NB4 (cell line): Measurements from ENCODE around the gene MAML2.

ENCODE experiments used
- DNase-seq: peaks from one replicate; pipeline ENCODE4 v3.0.0; 2010; ENCODE audit warnings: low read depth
- H3K4me3 ChIP-seq: one replicate; pipeline ENCODE4 v1.5.1; 2011; ENCODE audit warnings: mild to moderate bottlenecking, low read depth, low read length, moderate library complexity
- MYC ChIP-seq: IDR thresholded peaks from 2 replicates; pipeline ENCODE4 v1.6.1; 2011; ENCODE audit warnings: low read depth, low read length
- POLR2A ChIP-seq: IDR thresholded peaks from 2 replicates; pipeline ENCODE4 v1.6.1; 2011; ENCODE audit warnings: mild to moderate bottlenecking; ENCODE audit not compliant: insufficient read length; ENCODE audit errors: extremely low read depth
- TF ChIP-seq, protein P1 (sequence below): IDR thresholded peaks from 2 replicates; pipeline ENCODE4 v1.6.1; 2011; ENCODE audit warnings: low read depth, low read length
- TF ChIP-seq, protein P2 (sequence below): IDR thresholded peaks from one replicate; pipeline ENCODE4 v1.5.1; 2012; ENCODE audit warnings: low read depth, low read length

MAML2 gene

DNA sequence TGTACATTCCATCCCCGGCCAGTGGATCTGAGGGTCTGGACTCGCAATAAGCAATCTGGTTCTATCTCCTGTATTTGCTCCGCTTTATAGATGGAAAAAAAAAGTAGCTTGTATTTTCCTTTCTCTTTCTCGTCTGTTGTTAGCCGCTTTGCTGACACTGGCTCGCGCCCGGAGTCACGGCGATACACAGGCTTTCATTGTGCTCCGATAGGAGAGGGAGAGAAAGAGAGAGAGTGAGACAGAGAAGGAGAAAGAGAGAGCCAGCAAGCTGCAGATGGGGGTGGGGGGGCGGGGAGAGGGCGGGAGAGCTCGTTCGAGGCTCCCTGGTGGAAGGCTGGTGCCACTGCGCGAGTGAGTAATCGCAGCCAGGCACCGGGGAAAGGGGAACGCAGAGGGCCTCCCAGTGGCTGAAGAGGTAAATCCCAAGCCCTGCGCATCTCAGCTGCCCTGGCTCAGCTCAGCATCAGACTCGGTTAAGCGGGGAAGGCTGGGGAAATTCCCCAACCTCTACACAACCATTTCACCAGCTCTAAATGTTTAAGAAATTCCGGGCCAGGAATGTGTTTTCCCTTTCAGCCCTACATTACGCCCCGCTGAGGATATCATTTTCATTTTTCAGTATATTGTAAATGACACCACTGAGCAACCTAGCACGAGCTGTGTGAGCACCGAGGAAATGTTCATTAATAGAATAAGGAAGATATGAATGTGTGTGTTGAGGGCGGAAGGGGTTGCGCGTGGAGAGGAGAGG, at the start of gene MAML2:
MAML2 (minus strand) TSS at position 235 of the 751 bp plus-strand sequence. CDS start 1,300 bp downstream, outside the sequence.
- TF ChIP-seq POLR2A: no peak
- TF ChIP-seq, protein P1, sequence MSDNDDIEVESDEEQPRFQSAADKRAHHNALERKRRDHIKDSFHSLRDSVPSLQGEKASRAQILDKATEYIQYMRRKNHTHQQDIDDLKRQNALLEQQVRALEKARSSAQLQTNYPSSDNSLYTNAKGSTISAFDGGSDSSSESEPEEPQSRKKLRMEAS: no peak
- peak; percentile 33; the same call in 1 of the 2 replicates for TF ChIP-seq MYC
- TF ChIP-seq, protein P2, sequence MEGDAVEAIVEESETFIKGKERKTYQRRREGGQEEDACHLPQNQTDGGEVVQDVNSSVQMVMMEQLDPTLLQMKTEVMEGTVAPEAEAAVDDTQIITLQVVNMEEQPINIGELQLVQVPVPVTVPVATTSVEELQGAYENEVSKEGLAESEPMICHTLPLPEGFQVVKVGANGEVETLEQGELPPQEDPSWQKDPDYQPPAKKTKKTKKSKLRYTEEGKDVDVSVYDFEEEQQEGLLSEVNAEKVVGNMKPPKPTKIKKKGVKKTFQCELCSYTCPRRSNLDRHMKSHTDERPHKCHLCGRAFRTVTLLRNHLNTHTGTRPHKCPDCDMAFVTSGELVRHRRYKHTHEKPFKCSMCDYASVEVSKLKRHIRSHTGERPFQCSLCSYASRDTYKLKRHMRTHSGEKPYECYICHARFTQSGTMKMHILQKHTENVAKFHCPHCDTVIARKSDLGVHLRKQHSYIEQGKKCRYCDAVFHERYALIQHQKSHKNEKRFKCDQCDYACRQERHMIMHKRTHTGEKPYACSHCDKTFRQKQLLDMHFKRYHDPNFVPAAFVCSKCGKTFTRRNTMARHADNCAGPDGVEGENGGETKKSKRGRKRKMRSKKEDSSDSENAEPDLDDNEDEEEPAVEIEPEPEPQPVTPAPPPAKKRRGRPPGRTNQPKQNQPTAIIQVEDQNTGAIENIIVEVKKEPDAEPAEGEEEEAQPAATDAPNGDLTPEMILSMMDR: peak; percentile 96

DNA sequence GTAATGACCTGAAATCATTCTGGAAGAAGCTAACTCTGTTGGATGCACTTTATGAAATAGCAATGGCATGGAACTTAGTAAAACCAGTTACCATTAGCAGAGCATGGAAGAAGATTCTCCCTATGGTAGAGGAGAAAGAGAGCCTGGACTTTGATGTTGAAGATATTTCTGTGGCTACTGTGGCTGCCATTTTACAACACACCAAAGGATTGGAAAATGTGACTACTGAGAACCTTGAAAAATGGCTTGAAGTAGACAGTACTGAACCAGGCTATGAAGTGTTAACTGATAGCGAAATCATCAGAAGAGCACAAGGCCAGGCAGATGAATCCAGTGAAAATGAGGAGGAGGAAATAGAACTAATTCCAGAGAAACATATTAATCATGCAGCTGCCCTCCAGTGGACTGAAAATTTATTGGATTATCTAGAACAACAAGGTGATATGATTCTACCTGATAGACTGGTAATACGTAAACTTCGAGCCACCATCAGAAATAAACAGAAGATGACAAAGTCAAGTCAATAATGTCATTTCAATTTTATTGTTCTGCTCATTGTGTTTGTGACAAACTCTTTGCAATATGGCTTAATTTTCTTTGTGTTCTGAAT, 48.8 kb upstream of the MAML2 start:
- peak overlapping the region; percentile 7 for H3K4me3 ChIP-seq
- DNase-seq: no peak
- TF ChIP-seq, protein P2: no peak
- TF ChIP-seq MYC (no peak), POLR2A (no peak)
- TF ChIP-seq, protein P1: no peak

More for the DNA sequence above, at the start of gene MAML2:
- H3K4me3 ChIP-seq: peak within 1 kb of the TSS; percentile 86
- peak; percentile 95 for DNase-seq

DNA sequence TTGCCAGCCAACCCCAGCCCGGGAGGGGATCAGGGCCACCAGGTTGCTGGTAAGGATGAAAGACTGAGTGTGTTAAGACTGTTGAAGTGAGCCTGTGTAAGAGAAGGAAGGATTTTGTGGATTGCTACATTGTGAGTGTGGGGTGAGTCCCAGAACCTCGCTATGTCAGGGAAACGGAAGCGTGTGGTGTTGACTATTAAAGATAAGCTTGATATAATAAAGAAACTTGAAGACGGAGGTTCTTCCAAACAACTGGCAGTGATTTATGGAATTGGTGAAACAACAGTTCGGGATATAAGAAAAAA, 47.4 kb upstream of the MAML2 start:
- H3K4me3 ChIP-seq: peak overlapping the region; percentile 79
- TF ChIP-seq MYC (no peak), POLR2A (no peak)
- TF ChIP-seq, protein P2: no peak
- TF ChIP-seq, protein P1: no peak
- DNase-seq: no peak

DNA sequence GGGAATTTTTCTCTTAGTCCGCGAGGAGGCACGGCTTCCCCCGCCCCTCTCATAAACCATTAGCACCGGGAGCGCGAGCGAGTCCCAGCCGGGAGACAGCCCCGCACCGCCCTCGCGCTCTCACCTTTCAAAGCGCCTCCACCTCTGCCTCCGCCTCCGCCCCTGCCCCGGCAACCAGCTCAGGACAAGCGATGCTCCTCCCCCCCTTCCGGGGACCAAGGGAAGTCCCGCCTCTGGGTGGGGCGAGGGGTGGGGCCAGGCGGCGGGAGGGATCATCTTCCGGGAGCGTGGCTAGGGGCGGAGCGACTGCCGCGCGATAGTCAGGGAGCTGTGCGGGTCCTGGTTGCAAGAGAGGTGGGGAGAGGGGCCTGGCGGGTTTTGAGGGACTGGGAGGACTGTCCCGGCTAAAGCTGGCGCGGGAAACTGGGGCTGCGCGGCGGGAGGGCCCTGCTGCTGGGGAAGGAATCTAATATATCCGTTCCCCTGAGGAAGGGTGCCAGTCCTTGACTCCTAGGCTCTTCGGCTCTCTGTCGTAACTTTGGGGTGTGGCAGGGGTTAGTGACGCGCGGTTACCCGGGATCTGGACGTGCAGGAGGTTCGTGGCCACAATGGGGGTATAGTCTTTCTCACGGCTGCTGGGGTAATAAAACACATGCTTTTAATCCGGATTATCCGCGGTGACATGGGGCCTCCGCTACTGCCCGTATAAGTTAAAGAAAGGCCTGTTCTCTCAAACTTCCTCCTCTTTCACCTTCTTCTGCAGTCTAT, 46.9 kb upstream of the MAML2 start, which contains the start of the genes CCDC82 and JRKL:
CCDC82 (minus strand) TSS at position 193 of the 768 bp plus-strand sequence. CDS start 5,165 bp downstream, outside the sequence.
JRKL (plus strand) TSS at position 294 of the 768 bp plus-strand sequence. CDS start 637 bp downstream, outside the sequence.
- peak within 1 kb of the TSS; percentile 79 for H3K4me3 ChIP-seq
- DNase-seq: peak; percentile 98
- TF ChIP-seq POLR2A (peak; percentile 95), MYC (peak; percentile 47)
- TF ChIP-seq, protein P2: no peak
- TF ChIP-seq, protein P1: peak; percentile 54

DNA sequence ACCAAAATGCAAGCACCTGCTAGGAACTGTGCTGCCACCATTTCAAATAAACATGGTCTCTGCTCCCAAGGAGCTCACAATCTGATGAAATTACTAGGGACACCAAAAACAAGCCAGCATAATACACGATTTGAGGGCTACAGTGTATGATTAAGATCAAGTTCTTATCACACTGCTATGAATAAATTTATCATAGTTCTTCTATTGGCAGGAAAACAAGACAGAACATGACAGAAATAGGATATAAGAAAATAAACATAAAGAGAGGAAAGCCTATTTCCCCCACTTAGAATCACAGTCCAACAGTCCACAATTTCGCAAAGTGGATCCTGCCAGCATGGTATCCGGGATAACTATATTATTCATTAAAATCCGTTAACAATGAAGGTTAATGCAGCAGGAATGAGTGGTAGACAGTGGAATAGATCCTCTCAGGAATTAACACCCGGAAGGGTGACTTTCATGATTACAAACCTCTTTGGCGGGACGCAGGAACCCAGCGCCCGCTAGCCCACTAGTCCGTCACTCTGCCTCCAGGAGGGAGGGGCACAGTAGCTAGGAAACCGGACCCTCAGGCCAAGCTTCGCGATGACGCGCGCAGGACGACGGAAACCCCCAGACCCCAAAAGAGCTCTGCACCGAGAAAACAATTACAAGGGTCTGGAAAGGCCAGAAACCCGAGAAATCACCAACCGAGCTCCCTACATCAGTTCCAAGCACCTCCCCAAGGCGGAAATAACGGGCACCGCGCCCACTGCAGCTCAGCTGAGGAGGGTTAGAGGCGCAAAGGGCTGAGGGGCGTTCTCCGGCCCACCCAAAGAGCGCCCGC, 46.1 kb upstream of the MAML2 start:
- peak overlapping the region; percentile 69 for H3K4me3 ChIP-seq
- TF ChIP-seq, protein P1: no peak
- TF ChIP-seq POLR2A (no peak), MYC (no peak)
- TF ChIP-seq, protein P2: no peak
- no peak for DNase-seq
